ENCODE results near the gene CTAGE9. TPM values are rescaled to one million over a fixed set of nuclear protein-coding genes. Genes with fewer than 3 reads are reported as not detected.

Gene CTAGE9
- total RNA-seq, 1 experiment from 2014 or later = not detected

GRCh38 chr6:131663578-131664165, 47.1 kb downstream of the CTAGE9 start:
- Histone ChIP-seq H3K4me2 (no peak overlapping the region), H3K27ac (no peak overlapping the region), H3K9me2 (ENCODE audit: insufficient read depth) (no peaks in the 10 kb centered on the region), H3K9me3 (ENCODE audit: insufficient read depth, low read depth) (no peaks in the 10 kb centered on the region), H3F3A (ENCODE audit: insufficient read depth, low read depth) (no peaks in the 10 kb centered on the region; the same call in 1 of the 2 replicates), H3K27me3 (ENCODE audit: insufficient read depth, low read depth) (no peaks in the 10 kb centered on the region), H2AFZ (no peak overlapping the region), H3K4me3 (no peak overlapping the region), H3K79me2 (ENCODE audit: low read depth) (no peaks in the 10 kb centered on the region), H4K20me1 (ENCODE audit: insufficient read depth) (no peaks in the 10 kb centered on the region), H3K4me1 (replicated peaks; ENCODE audit: insufficient read depth) (peaks cover 12% of the 10 kb centered on the region; the same call in 1 of the 2 replicates), H3K36me3 (ENCODE audit: low read depth) (no peaks in the 10 kb centered on the region)
- no peak for DNase-seq
- TF ChIP-seq CTCF (conservative IDR thresholded peaks at IDR 0.05) = no peak
- TF ChIP-seq EZH2 (IDR thresholded peaks at IDR 0.05; ENCODE audit: low read depth) = no peak
- ChIA-PET POLR2A (ENCODE audit: unreplicated experiment) (interaction anchor here (0.6 kb wide), 1 partner anchor 24 kb away, joined by 5 read pairs; no protein-coding TSS in a partner anchor), CTCF (no interaction called here)
- intact Hi-C loops (cut with micrococcal nuclease; ENCODE audit: unreplicated experiment) = no loop called here
- BruUV-seq (replicated peaks) = no TSS peak

GRCh38 chr6:131660195-131660594, 50.6 kb downstream of the CTAGE9 start:
- Histone ChIP-seq H3K4me3 (no peak overlapping the region), H3F3A (ENCODE audit: insufficient read depth, low read depth) (peaks cover 9% of the 10 kb centered on the region), H3K36me3 (ENCODE audit: low read depth) (no peaks in the 10 kb centered on the region), H2AFZ (no peak overlapping the region), H4K20me1 (ENCODE audit: insufficient read depth) (no peaks in the 10 kb centered on the region), H3K9me3 (ENCODE audit: insufficient read depth, low read depth) (no peaks in the 10 kb centered on the region), H3K27ac (no peak overlapping the region), H3K9me2 (ENCODE audit: insufficient read depth) (no peaks in the 10 kb centered on the region), H3K79me2 (ENCODE audit: low read depth) (no peaks in the 10 kb centered on the region), H3K4me1 (replicated peaks; ENCODE audit: insufficient read depth) (peaks cover 21% of the 10 kb centered on the region; the same call in 1 of the 2 replicates), H3K4me2 (no peak overlapping the region), H3K27me3 (ENCODE audit: insufficient read depth, low read depth) (no peaks in the 10 kb centered on the region)
- ChIA-PET POLR2A (ENCODE audit: unreplicated experiment) (no interaction called here), CTCF (no interaction called here)
- no TSS peak for BruUV-seq (replicated peaks)
- TF ChIP-seq CTCF (conservative IDR thresholded peaks at IDR 0.05) = no peak
- DNase-seq = peak; percentile 18 to 75
- intact Hi-C loops (cut with micrococcal nuclease; ENCODE audit: unreplicated experiment) = loop anchor here (1.0 kb wide), 1 partner anchor 29 kb away; no protein-coding TSS in a partner anchor

Other genes with a start within 250 kb of the CTAGE9 start
- gene ARG1, start 137.8 kb downstream of the CTAGE9 start, total RNA-seq (2021) = not detected in 2 replicates
- 16.8 and 21.3 TPM in 2 replicates for gene MED23, start 82.8 kb downstream of the CTAGE9 start, total RNA-seq (2021)
- not detected in 2 replicates for gene ENPP3, start 73.7 kb downstream of the CTAGE9 start, total RNA-seq (2021)
- not detected in 2 replicates for gene OR2A4, start 9.6 kb downstream of the CTAGE9 start, total RNA-seq (2021)
- 3.0 and 4.1 TPM in 2 replicates for gene ENPP1, start 97.0 kb upstream of the CTAGE9 start, total RNA-seq (2021)
- gene CCN2, start 240.4 kb upstream of the CTAGE9 start, total RNA-seq (2021) = 20.2 and 34.1 TPM in 2 replicates